IMR-90 (cell line): ENCODE results near the gene MRPL40.
"Not testable (repeated sequence)": the region's sequence is repeated elsewhere in the genome, so short reads cannot be mapped to it uniquely, and the experiment has no call there.

Experiments used
- CEBPB ChIP-seq: IDR thresholded peaks from 2 replicates; pipeline ENCODE4 v1.6.1; 2012; ENCODE audit warnings: low read depth, low read length, improper control_type of control experiment
- CTCF ChIP-seq: conservative IDR thresholded peaks from 2 replicates; pipeline ENCODE4 v1.5.1; 2012; ENCODE audit warnings: mild to moderate bottlenecking, low read depth, low read length, improper control_type of control experiment

DNA sequence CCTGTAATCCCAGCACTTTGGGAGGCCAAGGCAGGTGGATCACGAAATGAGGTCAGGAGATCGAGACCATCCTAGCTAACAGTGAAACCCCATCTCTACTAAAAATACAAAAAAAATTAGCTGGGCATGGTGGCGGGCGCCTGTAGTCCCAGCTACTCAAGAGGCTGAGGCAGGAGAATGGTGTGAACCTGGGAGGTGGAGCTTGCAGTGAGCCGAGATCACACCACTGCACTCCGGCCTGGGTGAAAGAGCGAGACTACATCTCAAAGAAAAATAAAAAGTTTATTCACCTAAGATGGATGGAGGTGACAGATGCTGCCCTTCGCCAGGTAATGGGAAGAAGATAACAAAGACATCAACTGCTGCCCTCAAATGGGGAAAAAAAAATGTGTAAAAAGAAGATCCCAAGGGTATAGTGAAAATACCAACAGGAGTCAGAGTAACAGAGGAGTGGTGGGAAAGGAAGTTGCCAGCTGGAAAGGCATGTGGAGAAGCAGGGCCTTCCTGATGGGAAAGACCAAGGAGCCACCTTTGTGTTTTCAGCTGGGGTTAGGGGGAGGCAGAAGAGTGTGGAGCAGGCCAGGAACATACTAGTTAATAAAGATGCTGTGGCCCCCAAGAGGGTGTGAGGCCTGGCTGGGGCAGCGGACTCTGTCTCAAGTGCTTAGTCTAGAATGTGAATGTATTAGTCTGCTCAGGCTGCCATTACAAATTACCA lies 4.3 kb downstream of the MRPL40 start:
- not testable (repeated sequence) for TF ChIP-seq CTCF, CEBPB
